Testis (tissue), 3 donors: ENCODE results near the gene CD1E. TPM values are rescaled to one million over a fixed set of nuclear protein-coding genes. Genes with fewer than 3 reads are reported as not detected.
"Not testable (repeated sequence)": the region's sequence is repeated elsewhere in the genome, so short reads cannot be mapped to it uniquely, and the experiment has no call there.

Source experiments
- DNase-seq: peaks from one replicate; pipeline ENCODE4 v3.0.0-alpha.2; 2019
- H3K27ac ChIP-seq, 2 donors: fragments of 200-600 bp; sonication (generic); one replicate each; pipeline ENCODE4 v1.5.1; 2019
- H3K27me3 ChIP-seq: fragments of 200-600 bp; sonication (generic); one replicate; pipeline ENCODE4 v1.5.1; 2019
- H3K36me3 ChIP-seq: fragments of 200-600 bp; sonication (generic); one replicate; pipeline ENCODE4 v1.5.1; 2017; ENCODE audit warnings: low read depth; ENCODE audit errors: missing control alignments
- H3K4me1 ChIP-seq: fragments of 200-600 bp; sonication (generic); one replicate; pipeline ENCODE4 v1.5.1; 2019
- H3K4me3 ChIP-seq, 2 donors: fragments of 200-600 bp; sonication (generic); one replicate each; pipeline ENCODE4 v1.5.1; 2017 to 2019
- H3K9me3 ChIP-seq: fragments of 200-600 bp; sonication (generic); one replicate; pipeline ENCODE4 v1.5.1; 2017
- CTCF ChIP-seq, 3 experiments: fragments of 450-650 bp in 2 of 3; fragments of 200-600 bp in 1 of 3; sonication (generic) in 1 of 3; IDR thresholded peaks; one replicate each; pipeline ENCODE4 v1.5.1; 2016 to 2019; ENCODE audit warnings: antibody characterized with exemption in 3 of 3, mild to moderate bottlenecking in 2 of 3, moderate library complexity in 1 of 3
- POLR2A ChIP-seq: fragments of 450-650 bp; IDR thresholded peaks from one replicate; pipeline ENCODE4 v1.6.1; 2017; ENCODE audit warnings: antibody characterized with exemption, mild to moderate bottlenecking, moderate library complexity
- WGBS, 2 donors: methylation state at CpG; one replicate each; pipeline ENCODE4 v1.1.5; 2018; 5-methylcytosine and 5-hydroxymethylcytosine counted together
- intact Hi-C: fragments of 100-400 bp; cut with DNase I; formaldehyde crosslinking; loops from one replicate; pipeline ENCODE4 v1.15.1; 2023; ENCODE audit warnings: low total_unique reads
- polyA plus RNA-seq: library from polyadenylated mRNA; stranded (reverse); fragments of 350-450 nt; fragmentation: Illumina TruSeq; extraction: RNeasy Lipid Tissue Mini Kit (QIAGEN cat#74804); gene quantifications from one replicate; pipeline ENCODE4 v1.2.3, GENCODE V29; 2014; ENCODE audit warnings: low read depth, low replicate concordance; ENCODE audit not compliant: insufficient read depth
- total RNA-seq, 2 donors: library from RNA; depleted of rRNA; stranded (reverse); fragments of >200 nt; gene quantifications; one replicate each; pipeline ENCODE4 v1.2.3, GENCODE V29; 2016

The CD1E gene
- total and polyA plus RNA-seq, 3 donors from 2014 or later, result 0.16 to 1.8 (median 1.3) TPM

DNA sequence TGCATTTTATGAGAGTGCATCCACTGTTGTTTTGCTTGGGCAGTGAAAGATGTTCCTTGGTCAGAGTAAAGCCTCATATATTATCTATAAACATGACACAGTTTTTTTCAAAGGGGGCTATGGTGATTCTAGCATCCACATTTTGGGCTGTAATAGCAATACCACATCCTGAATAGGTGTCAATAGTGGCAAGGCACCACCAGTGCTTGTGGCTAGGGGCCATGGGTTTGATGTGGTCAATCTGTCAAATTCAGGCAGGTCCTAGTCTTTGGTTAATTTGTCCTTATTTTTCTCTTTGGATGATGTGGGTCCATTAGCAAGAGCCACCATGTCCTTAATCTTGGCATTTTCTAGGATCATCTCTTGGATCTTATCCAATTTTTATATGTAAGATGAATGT lies 13.1 kb downstream of the CD1E start:
- no peaks in the 10 kb centered on the region for H3K27me3 ChIP-seq
- no peak for DNase-seq
- H3K36me3 ChIP-seq, result no peaks in the 10 kb centered on the region
- intact Hi-C loops, result no loop called here
- H3K4me3 ChIP-seq, result no peak overlapping the region
- H3K4me1 ChIP-seq, result no peaks in the 10 kb centered on the region
- no peaks in the 10 kb centered on the region for H3K9me3 ChIP-seq
- no peak for TF ChIP-seq POLR2A
- no peak overlapping the region for H3K27ac ChIP-seq

DNA sequence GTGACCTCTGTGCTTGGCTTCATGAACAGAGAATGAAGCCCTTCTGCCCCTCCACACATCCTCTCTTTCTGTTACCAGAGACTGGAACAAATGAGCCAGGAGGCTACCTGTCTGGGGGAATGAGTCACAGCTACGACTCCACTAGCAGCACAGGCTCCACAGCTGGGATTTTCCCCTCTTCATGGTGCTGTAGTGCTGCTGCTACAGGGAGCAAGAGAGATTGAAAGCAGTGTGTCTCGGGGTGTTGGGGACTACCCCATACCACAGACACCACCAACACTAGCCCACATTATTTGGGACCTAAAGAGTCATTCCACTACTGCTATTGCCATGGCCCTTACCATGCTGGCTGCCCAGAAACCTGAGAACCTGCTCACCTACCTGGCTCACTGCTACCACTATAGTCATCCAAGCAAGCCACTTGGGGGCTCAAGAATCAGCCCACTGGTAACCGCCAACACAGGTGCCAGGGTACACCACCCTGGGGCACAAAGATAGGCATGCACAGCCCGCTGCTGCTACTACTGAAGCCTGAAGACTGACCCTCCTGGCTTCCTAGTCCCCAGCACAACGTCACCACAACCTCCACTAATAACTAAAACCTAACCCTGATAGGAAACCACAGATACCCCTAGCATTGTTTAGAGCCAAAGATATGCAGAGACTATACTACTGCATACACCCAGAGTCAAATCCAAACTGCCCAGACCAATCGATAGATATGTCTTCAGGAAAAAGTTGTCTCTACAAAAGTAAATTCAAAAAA lies 17.7 kb downstream of the CD1E start:
- WGBS, 2 donors, result 89 to 91% methylated on average over 4 to 6 of the region's 6 CpGs
- intact Hi-C loops, result no loop called here
- no peak overlapping the region for H3K4me3 ChIP-seq

GRCh38 chr1:158374101-158374500 lies 20.4 kb downstream of the CD1E start:
- 63% methylated on average over 23 of the region's 25 CpGs; no CpG with 5 or more reads in 1 of the 2 donors for WGBS, 2 donors
- DNase-seq, H3K27ac ChIP-seq, H3K36me3 ChIP-seq, H3K4me1 ChIP-seq, H3K27me3 ChIP-seq, H3K9me3 ChIP-seq, intact Hi-C loops: not testable (repeated sequence)
- H3K4me3 ChIP-seq, result peak overlapping the region in 1 of 2 donors; percentile 21

More for the DNA sequence above, 17.7 kb downstream of the CD1E start:
- Histone ChIP-seq H3K27ac (no peak overlapping the region), H3K27me3 (no peaks in the 10 kb centered on the region), H3K9me3 (no peaks in the 10 kb centered on the region), H3K4me1 (no peaks in the 10 kb centered on the region), H3K36me3 (no peaks in the 10 kb centered on the region)
- no peak for DNase-seq
- no peak for TF ChIP-seq CTCF (IDR thresholded peaks at IDR 0.05)
- no peak for TF ChIP-seq POLR2A

DNA sequence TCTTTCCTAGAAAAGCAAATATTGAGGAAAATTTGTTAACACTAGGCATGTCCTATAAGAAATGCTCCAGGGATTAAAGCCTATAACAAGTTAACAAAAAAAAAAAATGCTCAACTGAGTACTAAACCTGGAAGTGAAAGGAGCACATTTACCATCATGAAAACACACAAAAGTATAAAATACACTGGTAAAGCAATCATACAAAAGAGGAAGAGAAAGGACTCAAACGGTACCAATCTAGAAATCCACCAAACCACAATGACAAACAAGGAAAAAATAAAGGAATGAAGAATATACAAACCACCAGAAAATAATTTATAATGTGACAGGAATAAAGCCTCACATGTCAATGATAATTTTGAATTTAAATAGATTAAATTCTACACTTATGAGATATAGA lies 21.2 kb downstream of the CD1E start:
- TF ChIP-seq CTCF (IDR thresholded peaks at IDR 0.05) (no peak), POLR2A (no peak)
- Histone ChIP-seq H3K4me1 (no peaks in the 10 kb centered on the region), H3K4me3 (no peak overlapping the region), H3K36me3 (no peaks in the 10 kb centered on the region), H3K27me3 (no peaks in the 10 kb centered on the region), H3K27ac (no peak overlapping the region), H3K9me3 (no peaks in the 10 kb centered on the region)
- intact Hi-C loops, result no loop called here
- WGBS, 2 donors, result 64 to 87% methylated on average over 1 of the region's 1 CpG
- no peak for DNase-seq

GRCh38 chr1:158390331-158390730 lies 36.6 kb downstream of the CD1E start:
- TF ChIP-seq POLR2A (no peak), CTCF (IDR thresholded peaks at IDR 0.05) (no peak)
- DNase-seq, result no peak
- H3K4me3 ChIP-seq, result no peak overlapping the region
- intact Hi-C loops, result no loop called here
- H3K4me1 ChIP-seq, result no peaks in the 10 kb centered on the region
- H3K36me3 ChIP-seq, result no peaks in the 10 kb centered on the region
- H3K9me3 ChIP-seq, result no peaks in the 10 kb centered on the region
- 74 to 78% methylated on average over 1 of the region's 1 CpG for WGBS, 2 donors
- H3K27ac ChIP-seq, result no peak overlapping the region
- H3K27me3 ChIP-seq, result no peaks in the 10 kb centered on the region

DNA sequence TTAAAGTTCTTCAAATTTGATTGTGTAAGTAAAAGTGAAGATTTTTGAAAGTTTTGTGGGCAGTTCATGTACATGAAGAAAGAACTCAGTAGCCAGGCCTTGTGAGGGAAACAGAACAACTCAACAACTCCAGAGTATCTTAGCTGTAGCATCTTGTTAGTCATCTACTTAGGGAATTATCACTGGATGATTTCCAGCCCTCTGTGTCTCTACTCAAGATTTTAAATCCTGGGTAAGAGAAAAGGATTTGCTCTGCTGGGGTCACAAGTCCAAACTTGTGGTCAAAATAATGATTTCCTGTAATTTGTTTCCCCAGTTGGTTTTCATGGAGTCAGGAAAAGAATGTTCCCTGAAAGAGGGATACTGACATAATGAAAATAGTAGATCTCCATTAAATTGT lies 37.4 kb downstream of the CD1E start:
- H3K4me3 ChIP-seq, result no peak overlapping the region
- H3K9me3 ChIP-seq, result no peaks in the 10 kb centered on the region
- no peaks in the 10 kb centered on the region for H3K4me1 ChIP-seq
- intact Hi-C loops, result no loop called here
- no peak overlapping the region for H3K27ac ChIP-seq
- H3K36me3 ChIP-seq, result no peaks in the 10 kb centered on the region
- DNase-seq, result no peak
- H3K27me3 ChIP-seq, result no peaks in the 10 kb centered on the region
- TF ChIP-seq CTCF (IDR thresholded peaks at IDR 0.05) (no peak), POLR2A (no peak)
